VCaP (cell line): ENCODE measurements around the gene RETN.

ENCODE experiments used
- H3K27ac ChIP-seq: fragments of 450-650 bp; 2 replicates; pipeline ENCODE4 v1.5.1; 2017
- CTCF ChIP-seq: fragments of 450-650 bp; conservative IDR thresholded peaks from 2 replicates; pipeline ENCODE4 v1.5.1; 2017; ENCODE audit warnings: mild to moderate bottlenecking, moderate library complexity

Gene RETN

GRCh38 chr19:7685546-7686445 is 16.9 kb downstream of the RETN start:
- no peak overlapping the region for H3K27ac ChIP-seq
- TF ChIP-seq CTCF, result no peak

GRCh38 chr19:7687177-7687576 is 18.3 kb downstream of the RETN start:
- H3K27ac ChIP-seq, result no peak overlapping the region
- no peak for TF ChIP-seq CTCF

- no peak overlapping the region for H3K27ac ChIP-seq
- no peak for TF ChIP-seq CTCF
These were observed 20.3 kb downstream of the RETN start for GRCh38 chr19:7689165-7689564.

GRCh38 chr19:7690779-7691258 is 22.0 kb downstream of the RETN start:
- H3K27ac ChIP-seq, result no peak overlapping the region
- no peak for TF ChIP-seq CTCF

GRCh38 chr19:7691497-7691896 is 22.6 kb downstream of the RETN start:
- TF ChIP-seq CTCF, result no peak
- H3K27ac ChIP-seq, result no peak overlapping the region

GRCh38 chr19:7692417-7693088 is 23.7 kb downstream of the RETN start:
- no peak for TF ChIP-seq CTCF
- no peak overlapping the region for H3K27ac ChIP-seq

GRCh38 chr19:7694499-7694898 is 25.6 kb downstream of the RETN start:
- no peak for TF ChIP-seq CTCF
- no peak overlapping the region for H3K27ac ChIP-seq
